Activated naive CD8-positive, alpha-beta T cell treated with anti-CD3 and anti-CD28 coated beads, Interleukin-2, amount 10 ng/mL, durations not matched to agents 7 days and 5 days (primary cell): ENCODE results near the gene CEACAM3. TPM values are rescaled to one million over a fixed set of nuclear protein-coding genes. Genes with fewer than 3 reads are reported as not detected.

ENCODE experiments used
- ATAC-seq: fragments of 150-1000 bp; cut with Tn5 transposase; one replicate; pipeline ENCODE4 v1.10.0; 2021; ENCODE audit warnings: low read depth, moderate library complexity
- POLR2A ChIA-PET: fragments of 350-600 bp; sonication (Branson Sonifier 250); formaldehyde crosslinking; loops from one replicate; lab custom pipeline; 2021; ENCODE audit warnings: antibody characterized with exemption; lab: Charles Lee
- DNase-seq: peaks from one replicate; pipeline ENCODE4 v3.0.0; 2021
- H3K27ac Mint-ChIP-seq: one replicate; pipeline ENCODE4 v1.8.0; 2022; ENCODE audit warnings: mild to moderate bottlenecking, mixed read lengths
- H3K27me3 Mint-ChIP-seq: one replicate; pipeline ENCODE4 v1.8.0; 2022; ENCODE audit warnings: mild to moderate bottlenecking, moderate library complexity, mixed read lengths
- H3K36me3 Mint-ChIP-seq: one replicate; pipeline ENCODE4 v1.8.0; 2021; ENCODE audit warnings: mild to moderate bottlenecking, mixed read lengths
- H3K4me1 Mint-ChIP-seq: one replicate; pipeline ENCODE4 v1.8.0; 2021; ENCODE audit warnings: mixed read lengths
- H3K4me3 Mint-ChIP-seq: one replicate; pipeline ENCODE4 v1.8.0; 2022; ENCODE audit warnings: mild to moderate bottlenecking, moderate library complexity, mixed read lengths
- H3K9me3 Mint-ChIP-seq: one replicate; pipeline ENCODE4 v1.8.0; 2021; ENCODE audit warnings: mixed read lengths
- total RNA-seq, 2 experiments: library from RNA; stranded (reverse); gene quantifications; one replicate each; pipeline ENCODE4 v1.2.3, GENCODE V29; 2021

CEACAM3 gene
- total RNA-seq, 2 experiments from 2014 or later, result not detected

- Mint-ChIP-seq H3K27ac (no peak overlapping the region), H3K36me3 (no peaks in the 10 kb centered on the region), H3K4me3 (no peak overlapping the region), H3K4me1 (no peaks in the 10 kb centered on the region), H3K27me3 (peaks cover 19% of the 10 kb centered on the region), H3K9me3 (no peaks in the 10 kb centered on the region)
- ATAC-seq (no peak), DNase-seq (no peak)
- POLR2A ChIA-PET, result interaction anchor here (0.6 kb wide), 1 partner anchor 111 kb away, joined by 4 read pairs; no protein-coding TSS in a partner anchor
These were observed 41.8 kb downstream of the CEACAM3 start for GRCh38 chr19:41837981-41838708.

- no peaks in the 10 kb centered on the region for H3K9me3 Mint-ChIP-seq
- no peak overlapping the region for H3K4me3 Mint-ChIP-seq
These were observed 42.8 kb downstream of the CEACAM3 start for GRCh38 chr19:41839211-41839610.

GRCh38 chr19:41843371-41843770, 47.0 kb downstream of the CEACAM3 start:
- no peak for ATAC-seq
- Mint-ChIP-seq H3K27me3 (peaks cover 12% of the 10 kb centered on the region), H3K36me3 (no peaks in the 10 kb centered on the region), H3K9me3 (no peaks in the 10 kb centered on the region), H3K4me1 (no peaks in the 10 kb centered on the region), H3K4me3 (no peak overlapping the region), H3K27ac (no peak overlapping the region)
- POLR2A ChIA-PET, result interaction anchor here (0.6 kb wide), 1 partner anchor 274 kb away, joined by 7 read pairs; no protein-coding TSS in a partner anchor
- no peak for DNase-seq

More at GRCh38 chr19:41839211-41839610, 42.8 kb downstream of the CEACAM3 start:
- H3K27me3 Mint-ChIP-seq, result peaks cover 23% of the 10 kb centered on the region
- DNase-seq, result no peak
- H3K4me1 Mint-ChIP-seq, result no peaks in the 10 kb centered on the region
- H3K36me3 Mint-ChIP-seq, result no peaks in the 10 kb centered on the region
- H3K27ac Mint-ChIP-seq, result no peak overlapping the region
- POLR2A ChIA-PET, result no interaction called here
- ATAC-seq, result no peak

GRCh38 chr19:41844601-41845000, 48.2 kb downstream of the CEACAM3 start, which contains the start of gene LYPD4:
Gene LYPD4, minus strand, starts transcription at chr19:41844683. Its CDS starts 5,398 bp downstream, at chr19:41839285.
- Mint-ChIP-seq H3K9me3 (no peaks in the 10 kb centered on the region), H3K27me3 (peaks cover 7% of the 10 kb centered on the region), H3K4me1 (no peaks in the 10 kb centered on the region), H3K4me3 (no peak within 1 kb of the TSS), H3K27ac (no peak within 1 kb of the TSS), H3K36me3 (no peaks in the 10 kb centered on the region)
- no peak for ATAC-seq
- POLR2A ChIA-PET, result no interaction called here
- no peak for DNase-seq

- no peaks in the 10 kb centered on the region for H3K9me3 Mint-ChIP-seq
- H3K4me1 Mint-ChIP-seq, result no peaks in the 10 kb centered on the region
- H3K4me3 Mint-ChIP-seq, result no peak within 1 kb of the TSS
- POLR2A ChIA-PET, result no interaction called here
- H3K36me3 Mint-ChIP-seq, result no peaks in the 10 kb centered on the region
- H3K27ac Mint-ChIP-seq, result no peak within 1 kb of the TSS
- peaks cover 7% of the 10 kb centered on the region for H3K27me3 Mint-ChIP-seq
- DNase-seq, result no peak
- no peak for ATAC-seq
These were observed 48.4 kb downstream of the CEACAM3 start, which contains the start of gene DMRTC2 for GRCh38 chr19:41845001-41845050. Gene DMRTC2, plus strand, starts transcription at chr19:41845042. Its CDS starts 2,387 bp downstream, at chr19:41847429.

- ATAC-seq, result no peak
- no peak for DNase-seq
- Mint-ChIP-seq H3K36me3 (no peaks in the 10 kb centered on the region), H3K27me3 (peaks cover 7% of the 10 kb centered on the region), H3K4me3 (no peak overlapping the region), H3K27ac (no peak overlapping the region), H3K9me3 (no peaks in the 10 kb centered on the region), H3K4me1 (no peaks in the 10 kb centered on the region)
- POLR2A ChIA-PET, result no interaction called here
These were observed 48.7 kb downstream of the CEACAM3 start for GRCh38 chr19:41845051-41845590.

- DNase-seq (no peak), ATAC-seq (no peak)
- Mint-ChIP-seq H3K27me3 (peaks cover 11% of the 10 kb centered on the region), H3K4me1 (no peaks in the 10 kb centered on the region), H3K4me3 (no peak overlapping the region), H3K27ac (no peak overlapping the region), H3K9me3 (no peaks in the 10 kb centered on the region), H3K36me3 (no peaks in the 10 kb centered on the region)
- POLR2A ChIA-PET, result no interaction called here
These were observed 51.1 kb downstream of the CEACAM3 start for GRCh38 chr19:41847351-41848105.

GRCh38 chr19:41848666-41849065, 52.3 kb downstream of the CEACAM3 start:
- Mint-ChIP-seq H3K4me1 (peaks cover 1% of the 10 kb centered on the region), H3K9me3 (no peaks in the 10 kb centered on the region), H3K36me3 (no peaks in the 10 kb centered on the region), H3K27ac (no peak overlapping the region), H3K4me3 (no peak overlapping the region), H3K27me3 (peaks cover 15% of the 10 kb centered on the region)
- ATAC-seq, result no peak
- POLR2A ChIA-PET, result no interaction called here
- no peak for DNase-seq

GRCh38 chr19:41849067-41849466, 52.7 kb downstream of the CEACAM3 start:
- no peaks in the 10 kb centered on the region for H3K36me3 Mint-ChIP-seq

GRCh38 chr19:41850381-41850780, 54.0 kb downstream of the CEACAM3 start:
- no peak for DNase-seq
- POLR2A ChIA-PET, result no interaction called here
- ATAC-seq, result no peak
- no peaks in the 10 kb centered on the region for H3K9me3 Mint-ChIP-seq
- no peak overlapping the region for H3K4me3 Mint-ChIP-seq
- H3K27me3 Mint-ChIP-seq, result peaks cover 20% of the 10 kb centered on the region
- H3K4me1 Mint-ChIP-seq, result peaks cover 2% of the 10 kb centered on the region
- H3K27ac Mint-ChIP-seq, result no peak overlapping the region
- no peaks in the 10 kb centered on the region for H3K36me3 Mint-ChIP-seq

More at GRCh38 chr19:41849067-41849466, 52.7 kb downstream of the CEACAM3 start:
- Mint-ChIP-seq H3K4me1 (peaks cover 2% of the 10 kb centered on the region), H3K27me3 (peaks cover 17% of the 10 kb centered on the region), H3K4me3 (no peak overlapping the region), H3K9me3 (no peaks in the 10 kb centered on the region), H3K27ac (no peak overlapping the region)
- no peak for DNase-seq
- ATAC-seq, result no peak
- POLR2A ChIA-PET, result interaction anchor here (0.6 kb wide), 1 partner anchor 665 kb away, joined by 3 read pairs; no protein-coding TSS in a partner anchor

- Mint-ChIP-seq H3K9me3 (no peaks in the 10 kb centered on the region), H3K27me3 (peaks cover 18% of the 10 kb centered on the region), H3K4me3 (no peak overlapping the region), H3K36me3 (no peaks in the 10 kb centered on the region), H3K27ac (no peak overlapping the region), H3K4me1 (peaks cover 2% of the 10 kb centered on the region)
- no peak for ATAC-seq
- POLR2A ChIA-PET, result interaction anchor here (0.9 kb wide), 1 partner anchor 8 kb away, joined by 3 read pairs; the partner anchor contains the start of gene RPS19
- DNase-seq, result no peak
These were observed 55.1 kb downstream of the CEACAM3 start for GRCh38 chr19:41851456-41851855.

GRCh38 chr19:41853344-41853743, 57.0 kb downstream of the CEACAM3 start:
- DNase-seq (no peak), ATAC-seq (no peak)
- Mint-ChIP-seq H3K27me3 (peaks cover 18% of the 10 kb centered on the region), H3K4me1 (peaks cover 2% of the 10 kb centered on the region), H3K36me3 (no peaks in the 10 kb centered on the region), H3K4me3 (no peak overlapping the region), H3K9me3 (no peaks in the 10 kb centered on the region), H3K27ac (no peak overlapping the region)
- POLR2A ChIA-PET, result interaction anchor here (1.6 kb wide), 1 partner anchor 33 kb away, joined by 4 read pairs; no protein-coding TSS in a partner anchor

- ATAC-seq (no peak), DNase-seq (no peak)
- Mint-ChIP-seq H3K4me1 (peaks cover 2% of the 10 kb centered on the region), H3K9me3 (no peaks in the 10 kb centered on the region), H3K27ac (no peak overlapping the region), H3K36me3 (no peaks in the 10 kb centered on the region), H3K27me3 (peaks cover 18% of the 10 kb centered on the region), H3K4me3 (no peak overlapping the region)
- POLR2A ChIA-PET, result interaction anchor here (1.6 kb wide), 1 partner anchor 33 kb away, joined by 4 read pairs; no protein-coding TSS in a partner anchor
These were observed 57.4 kb downstream of the CEACAM3 start for GRCh38 chr19:41853768-41854167.
